ENCODE results near the gene PCOLCE2. TPM values are rescaled to one million over a fixed set of nuclear protein-coding genes. Genes with fewer than 3 reads are reported as not detected.
"Not testable (repeated sequence)": the region's sequence is repeated elsewhere in the genome, so short reads cannot be mapped to it uniquely, and the experiment has no call there.

Gene PCOLCE2
- total RNA-seq, 1 donor from 2014 or later: 1.8 TPM

GRCh38 chr3:142889212-142890014 lies 530 bp upstream of the PCOLCE2 start:
- H3K4me1 Mint-ChIP-seq (ENCODE audit: unreplicated experiment): peaks cover 3% of the 10 kb centered on the region
- H3K4me3 Mint-ChIP-seq (ENCODE audit: unreplicated experiment): peak overlapping the region; percentile 88
- H3K27me3 Mint-ChIP-seq (ENCODE audit: unreplicated experiment): no peaks in the 10 kb centered on the region
- no peaks in the 10 kb centered on the region for H3K9me3 Mint-ChIP-seq (ENCODE audit: unreplicated experiment)
- no peaks in the 10 kb centered on the region for H3K36me3 Mint-ChIP-seq (ENCODE audit: low read depth, unreplicated experiment)
- H3K27ac Mint-ChIP-seq (ENCODE audit: unreplicated experiment): no peak overlapping the region
- DNase-seq (ENCODE audit: low spot score): no peak
- no peak for TF ChIP-seq CTCF (IDR thresholded peaks at IDR 0.05; ENCODE audit: unreplicated experiment)

GRCh38 chr3:142888099-142888480 lies 793 bp downstream of the PCOLCE2 start:
- H3K4me1 Mint-ChIP-seq (ENCODE audit: unreplicated experiment): peaks cover 3% of the 10 kb centered on the region
- peak overlapping the region; percentile 80 for H3K4me3 Mint-ChIP-seq (ENCODE audit: unreplicated experiment)
- no peaks in the 10 kb centered on the region for H3K27me3 Mint-ChIP-seq (ENCODE audit: unreplicated experiment)
- H3K36me3 Mint-ChIP-seq (ENCODE audit: low read depth, unreplicated experiment): no peaks in the 10 kb centered on the region
- no peaks in the 10 kb centered on the region for H3K9me3 Mint-ChIP-seq (ENCODE audit: unreplicated experiment)
- peak; percentile 26 for DNase-seq (ENCODE audit: low spot score)
- TF ChIP-seq CTCF (IDR thresholded peaks at IDR 0.05; ENCODE audit: unreplicated experiment): no peak
- no peak overlapping the region for H3K27ac Mint-ChIP-seq (ENCODE audit: unreplicated experiment)

GRCh38 chr3:142886940-142887339 lies 1.9 kb downstream of the PCOLCE2 start:
- no peak overlapping the region for H3K4me3 Mint-ChIP-seq (ENCODE audit: unreplicated experiment)
- no peaks in the 10 kb centered on the region for H3K9me3 Mint-ChIP-seq (ENCODE audit: unreplicated experiment)
- TF ChIP-seq CTCF (IDR thresholded peaks at IDR 0.05; ENCODE audit: unreplicated experiment): no peak
- DNase-seq (ENCODE audit: low spot score): no peak
- H3K36me3 Mint-ChIP-seq (ENCODE audit: low read depth, unreplicated experiment): no peaks in the 10 kb centered on the region
- H3K27me3 Mint-ChIP-seq (ENCODE audit: unreplicated experiment): no peaks in the 10 kb centered on the region
- H3K27ac Mint-ChIP-seq (ENCODE audit: unreplicated experiment): no peak overlapping the region
- peaks cover 3% of the 10 kb centered on the region for H3K4me1 Mint-ChIP-seq (ENCODE audit: unreplicated experiment)

GRCh38 chr3:142886021-142886420 lies 2.9 kb downstream of the PCOLCE2 start:
- DNase-seq (ENCODE audit: low spot score): no peak
- no peak overlapping the region for H3K27ac Mint-ChIP-seq (ENCODE audit: unreplicated experiment)
- peaks cover 3% of the 10 kb centered on the region for H3K4me1 Mint-ChIP-seq (ENCODE audit: unreplicated experiment)
- H3K4me3 Mint-ChIP-seq (ENCODE audit: unreplicated experiment): no peak overlapping the region
- H3K27me3 Mint-ChIP-seq (ENCODE audit: unreplicated experiment): no peaks in the 10 kb centered on the region
- TF ChIP-seq CTCF (IDR thresholded peaks at IDR 0.05; ENCODE audit: unreplicated experiment): no peak
- no peaks in the 10 kb centered on the region for H3K9me3 Mint-ChIP-seq (ENCODE audit: unreplicated experiment)
- H3K36me3 Mint-ChIP-seq (ENCODE audit: low read depth, unreplicated experiment): no peaks in the 10 kb centered on the region

GRCh38 chr3:142884531-142884930 lies 4.4 kb downstream of the PCOLCE2 start:
- Mint-ChIP-seq H3K4me3 (ENCODE audit: unreplicated experiment) (no peak overlapping the region), H3K4me1 (ENCODE audit: unreplicated experiment) (peaks cover 2% of the 10 kb centered on the region), H3K36me3 (ENCODE audit: low read depth, unreplicated experiment) (no peaks in the 10 kb centered on the region), H3K27ac (ENCODE audit: unreplicated experiment) (no peak overlapping the region), H3K9me3 (ENCODE audit: unreplicated experiment) (no peaks in the 10 kb centered on the region), H3K27me3 (ENCODE audit: unreplicated experiment) (no peaks in the 10 kb centered on the region)
- TF ChIP-seq CTCF (IDR thresholded peaks at IDR 0.05; ENCODE audit: unreplicated experiment): no peak
- DNase-seq (ENCODE audit: low spot score): no peak

- H3K27me3 Mint-ChIP-seq (ENCODE audit: unreplicated experiment); H3K27ac Mint-ChIP-seq (ENCODE audit: unreplicated experiment); DNase-seq (ENCODE audit: low spot score); H3K4me3 Mint-ChIP-seq (ENCODE audit: unreplicated experiment); H3K4me1 Mint-ChIP-seq (ENCODE audit: unreplicated experiment); H3K36me3 Mint-ChIP-seq (ENCODE audit: low read depth, unreplicated experiment); H3K9me3 Mint-ChIP-seq (ENCODE audit: unreplicated experiment): not testable (repeated sequence)
Observed at GRCh38 chr3:142883534-142883933, 5.3 kb downstream of the PCOLCE2 start.

Data from endothelial cell (in vitro differentiated cells).